ENCODE data around the gene MRAP2.

DNA sequence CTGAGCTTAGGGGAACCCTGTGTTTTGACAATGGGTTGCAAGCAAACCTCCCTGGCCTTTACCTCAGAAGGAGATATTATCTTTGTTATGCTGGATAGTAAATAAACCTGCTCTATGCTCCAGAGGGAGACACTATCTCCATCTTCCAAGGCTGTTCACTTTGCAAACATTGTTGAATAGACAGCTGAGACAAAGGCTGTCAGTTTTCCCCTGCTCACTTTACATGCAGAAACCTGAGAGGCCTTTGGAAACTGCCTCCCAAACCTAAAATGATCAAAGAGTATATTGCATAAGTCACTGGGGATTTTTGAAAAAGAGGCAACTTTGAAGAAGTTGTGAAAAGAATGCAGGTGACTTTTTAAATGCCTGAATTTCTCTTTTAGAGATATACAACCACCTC is 61.6 kb downstream of the MRAP2 start:
- TF ChIP-seq, protein P1, sequence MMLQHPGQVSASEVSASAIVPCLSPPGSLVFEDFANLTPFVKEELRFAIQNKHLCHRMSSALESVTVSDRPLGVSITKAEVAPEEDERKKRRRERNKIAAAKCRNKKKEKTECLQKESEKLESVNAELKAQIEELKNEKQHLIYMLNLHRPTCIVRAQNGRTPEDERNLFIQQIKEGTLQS (CRISPR knock-in tag; conservative IDR thresholded peaks at IDR 0.05), result no peak
- TF ChIP-seq, protein P2, sequence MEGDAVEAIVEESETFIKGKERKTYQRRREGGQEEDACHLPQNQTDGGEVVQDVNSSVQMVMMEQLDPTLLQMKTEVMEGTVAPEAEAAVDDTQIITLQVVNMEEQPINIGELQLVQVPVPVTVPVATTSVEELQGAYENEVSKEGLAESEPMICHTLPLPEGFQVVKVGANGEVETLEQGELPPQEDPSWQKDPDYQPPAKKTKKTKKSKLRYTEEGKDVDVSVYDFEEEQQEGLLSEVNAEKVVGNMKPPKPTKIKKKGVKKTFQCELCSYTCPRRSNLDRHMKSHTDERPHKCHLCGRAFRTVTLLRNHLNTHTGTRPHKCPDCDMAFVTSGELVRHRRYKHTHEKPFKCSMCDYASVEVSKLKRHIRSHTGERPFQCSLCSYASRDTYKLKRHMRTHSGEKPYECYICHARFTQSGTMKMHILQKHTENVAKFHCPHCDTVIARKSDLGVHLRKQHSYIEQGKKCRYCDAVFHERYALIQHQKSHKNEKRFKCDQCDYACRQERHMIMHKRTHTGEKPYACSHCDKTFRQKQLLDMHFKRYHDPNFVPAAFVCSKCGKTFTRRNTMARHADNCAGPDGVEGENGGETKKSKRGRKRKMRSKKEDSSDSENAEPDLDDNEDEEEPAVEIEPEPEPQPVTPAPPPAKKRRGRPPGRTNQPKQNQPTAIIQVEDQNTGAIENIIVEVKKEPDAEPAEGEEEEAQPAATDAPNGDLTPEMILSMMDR (IDR thresholded peaks at IDR 0.05), result no peak

Data from WTC11 (cell line).